HCT116 (cell line): ENCODE results near the gene LMAN1L. TPM values are rescaled to one million over a fixed set of nuclear protein-coding genes. Genes with fewer than 3 reads are reported as not detected.

Source experiments
- ATAC-seq: fragments of 200-7000 bp; cut with Tn5 transposase; 2 replicates; pipeline ENCODE4 v1.9.1; 2020; ENCODE audit warnings: mild to moderate bottlenecking, moderate library complexity
- BruUV-seq: library from RNA; stranded (reverse); fragments of 400-500 nt; replicated peaks from 2 replicates; lab custom pipeline; 2021; lab: Mats Ljungman, UMichigan
- CTCF ChIA-PET: fragments of 300-600 bp; sonication (Branson Sonifier 250); formaldehyde crosslinking; loops from one replicate; lab custom pipeline; 2021; ENCODE audit warnings: antibody characterized with exemption; lab: Charles Lee
- POLR2A ChIA-PET: fragments of 300-600, 350-600 bp; sonication (Branson Sonifier 250); formaldehyde crosslinking; loops from one replicate; lab custom pipeline; 2021; ENCODE audit warnings: antibody characterized with exemption; lab: Charles Lee
- RAD21 ChIA-PET, 2 experiments: fragments of 300-600 bp; sonication (Branson Sonifier 250); formaldehyde crosslinking; loops; one replicate each; lab custom pipeline; 2023; ENCODE audit warnings: low total read pairs in 2 of 2; ENCODE audit not compliant: uncharacterized antibody in 2 of 2, unreplicated experiment in 2 of 2, low non-redundant PET in 1 of 2; lab: Charles Lee
- DNase-seq: peaks from one replicate; pipeline ENCODE4 v3.0.0-alpha.2; 2010; ENCODE audit warnings: low read depth, low spot score
- H2AFZ ChIP-seq: fragments of 200-600 bp; shearing (Covaris generic), sonication (generic); 2 replicates; pipeline ENCODE4 v1.6.1; 2017; ENCODE audit warnings: low read depth, mixed run types, mixed read lengths, antibody characterized with exemption, low read length; ENCODE audit not compliant: poor library complexity, severe bottlenecking
- H3K27ac ChIP-seq: 2 replicates; pipeline ENCODE4 v1.5.1; 2012; ENCODE audit warnings: low read depth, low read length
- H3K27me3 ChIP-seq: fragments of 200-600 bp; sonication (generic); 2 replicates; pipeline ENCODE4 v1.6.1; 2016; ENCODE audit warnings: mixed run types, low read length, mixed read lengths; ENCODE audit not compliant: insufficient read depth
- H3K36me3 ChIP-seq, 2 experiments: fragments of 200-500 bp in 1 of 2; fragments of 200-600 bp in 1 of 2; sonication (Bioruptor generic) in 1 of 2; sonication (generic) in 1 of 2; 2 replicates each; pipeline versions ENCODE4 v1.5.1 to v1.6.1; 2014 to 2016; ENCODE audit warnings: low read length in 2 of 2, inconsistent platforms in 1 of 2, mixed read lengths in 1 of 2, mixed run types in 1 of 2; ENCODE audit not compliant: insufficient read depth in 2 of 2, control insufficient read depth in 1 of 2
- H3K4me1 ChIP-seq, 2 experiments: fragments of 200-600 bp in 1 of 2; sonication (generic) in 1 of 2; 2 replicates each; pipeline versions ENCODE4 v1.5.1 to v1.6.1; 2012 to 2017; ENCODE audit warnings: low read length in 2 of 2, inconsistent platforms in 1 of 2, mild to moderate bottlenecking in 1 of 2, mixed read lengths in 1 of 2, mixed run types in 1 of 2, moderate library complexity in 1 of 2; ENCODE audit not compliant: insufficient read depth in 2 of 2, control insufficient read depth in 1 of 2
- H3K4me2 ChIP-seq: fragments of 200-600 bp; sonication (generic); 2 replicates; pipeline ENCODE4 v1.6.1; 2017; ENCODE audit warnings: mixed run types, low read length, mixed read lengths
- H3K4me3 ChIP-seq, 2 experiments: fragments of 200-600 bp in 1 of 2; sonication (generic) in 1 of 2; replicated peaks in 1 of 2; 2 replicates each; pipeline ENCODE4 v1.5.1; 2011 to 2016; ENCODE audit warnings: low read length in 2 of 2, control low read depth in 1 of 2, low read depth in 1 of 2, mild to moderate bottlenecking in 1 of 2, mixed read lengths in 1 of 2, mixed run types in 1 of 2
- H3K79me2 ChIP-seq: fragments of 200-600 bp; sonication (generic); 2 replicates; pipeline ENCODE4 v1.6.1; 2017; ENCODE audit warnings: mild to moderate bottlenecking, mixed run types, low read length, moderate library complexity, mixed read lengths; ENCODE audit not compliant: insufficient read depth
- H3K9ac ChIP-seq: fragments of 200-600 bp; sonication (generic); 2 replicates; pipeline ENCODE4 v1.6.1; 2016; ENCODE audit warnings: low read length, mixed read lengths
- H3K9me2 ChIP-seq: fragments of 200-600 bp; sonication (generic), shearing (Covaris generic); 2 replicates; pipeline ENCODE4 v1.6.1; 2017; ENCODE audit warnings: mixed run types, mild to moderate bottlenecking, moderate library complexity; ENCODE audit not compliant: insufficient read depth
- H3K9me3 ChIP-seq, 2 experiments: fragments of 200-500 bp in 1 of 2; fragments of 200-600 bp in 1 of 2; sonication (Bioruptor generic) in 1 of 2; sonication (generic) in 1 of 2; 2 replicates each; pipeline ENCODE4 v1.6.1; 2014 to 2017; ENCODE audit warnings: low read length in 2 of 2, mixed read lengths in 2 of 2, inconsistent platforms in 1 of 2, low read depth in 1 of 2, mild to moderate bottlenecking in 1 of 2, mixed run types in 1 of 2, moderate library complexity in 1 of 2; ENCODE audit not compliant: control insufficient read depth in 1 of 2, insufficient read depth in 1 of 2
- H4K20me1 ChIP-seq: fragments of 200-600 bp; sonication (generic), shearing (Covaris generic); 2 replicates; pipeline ENCODE4 v1.6.1; 2017; ENCODE audit warnings: mixed run types, mild to moderate bottlenecking, moderate library complexity; ENCODE audit not compliant: insufficient read depth
- EZH2phosphoT487 ChIP-seq: fragments of 200-600 bp; IDR thresholded peaks from 2 replicates; pipeline ENCODE4 v1.6.1; 2018; ENCODE audit warnings: antibody characterized with exemption, borderline replicate concordance
- FOSL1 ChIP-seq: IDR thresholded peaks from 2 replicates; pipeline ENCODE4 v1.6.1; 2012; ENCODE audit warnings: low read depth
- JUND ChIP-seq: IDR thresholded peaks from 2 replicates; pipeline ENCODE4 v1.6.1; 2012
- POLR2A ChIP-seq: IDR thresholded peaks from 2 replicates; pipeline ENCODE4 v1.7.0; 2011; ENCODE audit warnings: borderline replicate concordance; ENCODE audit not compliant: insufficient read depth, insufficient read length; ENCODE audit errors: extremely low read depth
- POLR2AphosphoS5 ChIP-seq: IDR thresholded peaks from 2 replicates; pipeline ENCODE4 v1.6.1; 2011; ENCODE audit warnings: mild to moderate bottlenecking, low read depth, low read length, moderate library complexity
- RAD21 ChIP-seq: IDR thresholded peaks from 2 replicates; pipeline ENCODE4 v1.6.1; 2012; ENCODE audit warnings: low read depth, mild to moderate bottlenecking
- SP1 ChIP-seq: IDR thresholded peaks from 2 replicates; pipeline ENCODE4 v1.6.1; 2012; ENCODE audit warnings: low read depth
- SRF ChIP-seq: IDR thresholded peaks from 2 replicates; pipeline ENCODE4 v1.6.1; 2012; ENCODE audit warnings: low read depth
- TCF7L2 ChIP-seq: IDR thresholded peaks from 2 replicates; pipeline ENCODE4 v1.7.0; 2011; ENCODE audit warnings: borderline replicate concordance, inconsistent platforms; ENCODE audit not compliant: insufficient read depth, insufficient read length; ENCODE audit errors: extremely low read depth
- YY1 ChIP-seq: IDR thresholded peaks from 2 replicates; pipeline ENCODE4 v1.6.1; 2011; ENCODE audit warnings: low read length, low read depth, moderate library complexity, mild to moderate bottlenecking; ENCODE audit not compliant: insufficient replicate concordance; ENCODE audit errors: extremely low read depth
- ZFX ChIP-seq: fragments of 450-650 bp; IDR thresholded peaks from 2 replicates; pipeline ENCODE4 v1.6.1; 2017
- ZNF274 ChIP-seq: fragments of 200-500 bp; sonication (Bioruptor generic); IDR thresholded peaks from 2 replicates; pipeline ENCODE4 v1.6.1; 2014; ENCODE audit warnings: mild to moderate bottlenecking, low read depth, low read length, inconsistent platforms
- intact Hi-C: fragments of 100-400 bp; cut with micrococcal nuclease; formaldehyde crosslinking; loops from 2 replicates; pipeline ENCODE4 v1.10.0; 2022
- total RNA-seq: library from RNA; stranded (reverse); gene quantifications from one replicate; pipeline ENCODE4 v1.2.1, GENCODE V29; 2021; ENCODE audit not compliant: unreplicated experiment
- TF ChIP-seq, protein P1 (sequence below): IDR thresholded peaks from 2 replicates; pipeline ENCODE4 v1.6.1; 2011; ENCODE audit warnings: mild to moderate bottlenecking, low read length, moderate library complexity; ENCODE audit not compliant: insufficient replicate concordance; ENCODE audit errors: extremely low read depth
- TF ChIP-seq, protein P2 (sequence below), 3 experiments: fragments of 200-600 bp in 1 of 3; sonication (generic) in 1 of 3; IDR thresholded peaks in 2 of 3; conservative IDR thresholded peaks in 1 of 3; 2 replicates each; pipeline ENCODE4 v1.5.1; 2012 to 2017; ENCODE audit warnings: low read depth in 2 of 3, low read length in 2 of 3, antibody characterized with exemption in 1 of 3, borderline replicate concordance in 1 of 3, control low read depth in 1 of 3, mild to moderate bottlenecking in 1 of 3, mixed read lengths in 1 of 3, mixed run types in 1 of 3, moderate library complexity in 1 of 3; ENCODE audit not compliant: insufficient read depth in 1 of 3
- TF ChIP-seq, protein P3 (sequence below): IDR thresholded peaks from 2 replicates; pipeline ENCODE4 v1.6.1; 2012

Gene LMAN1L
- total RNA-seq, 1 experiment from 2014 or later: 0.17 TPM

DNA sequence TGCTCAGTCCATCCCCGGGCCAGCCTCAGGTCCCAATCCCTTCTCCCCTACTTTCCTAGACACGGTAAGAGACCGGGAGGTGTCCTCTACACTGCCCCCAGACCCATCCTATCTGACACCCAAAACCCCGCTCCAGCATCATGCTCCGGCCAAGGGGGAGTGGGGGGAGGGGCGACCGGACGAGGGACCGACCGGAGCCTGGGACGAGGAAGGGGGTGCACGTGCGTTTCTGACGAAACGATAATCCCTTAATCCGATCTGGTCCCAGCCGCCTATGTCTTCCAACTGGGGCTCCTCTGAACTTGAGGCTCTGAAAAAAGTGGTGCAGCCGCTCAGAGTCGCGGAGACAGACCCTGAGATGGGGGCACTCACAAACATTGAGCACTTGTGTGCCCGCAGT lies 14.3 kb downstream of the LMAN1L start:
- Histone ChIP-seq H3K27ac (no peak overlapping the region), H2AFZ (no peak overlapping the region), H3K79me2 (no peaks in the 10 kb centered on the region), H3K4me1 (no peaks in the 10 kb centered on the region), H3K9ac (no peak overlapping the region), H3K9me2 (no peaks in the 10 kb centered on the region), H3K36me3 (no peaks in the 10 kb centered on the region), H4K20me1 (no peaks in the 10 kb centered on the region), H3K4me3 (no peak overlapping the region)
- ATAC-seq: no peak
- no TSS peak for BruUV-seq
- no peak for DNase-seq
- RAD21 ChIA-PET: no interaction called here
- TF ChIP-seq RAD21: no peak
- TF ChIP-seq, all 23 proteins: peak for 0
- no peaks in the 10 kb centered on the region for H3K9me3 ChIP-seq
- intact Hi-C loops: no loop called here
- POLR2A ChIA-PET: no interaction called here
- CTCF ChIA-PET: interaction anchor here (2.3 kb wide), 1 partner anchor 56 kb away, joined by 14 read pairs; no protein-coding TSS in a partner anchor
- peaks cover 21% of the 10 kb centered on the region; the same call in 1 of the 2 replicates for H3K27me3 ChIP-seq
- no peak overlapping the region for H3K4me2 ChIP-seq

DNA sequence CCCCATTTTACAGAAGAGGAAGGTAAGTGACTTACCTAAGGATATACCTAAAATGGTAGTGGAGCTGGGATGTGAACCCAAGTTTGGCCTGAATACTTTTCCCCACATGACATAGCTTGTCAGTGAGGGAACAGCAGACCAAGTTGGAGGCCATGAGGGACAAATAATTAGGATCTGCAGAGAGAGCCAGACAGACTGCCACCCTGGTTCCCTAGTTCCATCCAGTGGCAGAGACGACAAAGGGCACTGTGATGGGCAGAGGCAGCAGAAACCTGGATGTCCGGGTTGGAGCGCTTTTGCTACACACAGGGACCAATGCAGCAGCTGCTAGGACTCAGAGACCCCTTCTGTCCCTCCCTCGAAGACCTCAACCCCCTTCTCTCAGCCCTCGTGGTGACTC lies 15.0 kb downstream of the LMAN1L start:
- H3K27ac ChIP-seq: no peak overlapping the region
- no peaks in the 10 kb centered on the region for H3K36me3 ChIP-seq
- peaks cover 0 to 1% of the 10 kb centered on the region in 2 experiments; a peak in 1 of 4 replicates for H3K4me1 ChIP-seq
- CTCF ChIA-PET: interaction anchor here (2.3 kb wide), 1 partner anchor 57 kb away, joined by 14 read pairs; no protein-coding TSS in a partner anchor
- POLR2A ChIA-PET: no interaction called here
- intact Hi-C loops: no loop called here
- H3K9me2 ChIP-seq: no peaks in the 10 kb centered on the region
- BruUV-seq: no TSS peak
- peaks cover 21% of the 10 kb centered on the region; the same call in 1 of the 2 replicates for H3K27me3 ChIP-seq
- H3K4me2 ChIP-seq: no peak overlapping the region
- H4K20me1 ChIP-seq: no peaks in the 10 kb centered on the region
- no peak for TF ChIP-seq POLR2A
- TF ChIP-seq, protein P1, sequence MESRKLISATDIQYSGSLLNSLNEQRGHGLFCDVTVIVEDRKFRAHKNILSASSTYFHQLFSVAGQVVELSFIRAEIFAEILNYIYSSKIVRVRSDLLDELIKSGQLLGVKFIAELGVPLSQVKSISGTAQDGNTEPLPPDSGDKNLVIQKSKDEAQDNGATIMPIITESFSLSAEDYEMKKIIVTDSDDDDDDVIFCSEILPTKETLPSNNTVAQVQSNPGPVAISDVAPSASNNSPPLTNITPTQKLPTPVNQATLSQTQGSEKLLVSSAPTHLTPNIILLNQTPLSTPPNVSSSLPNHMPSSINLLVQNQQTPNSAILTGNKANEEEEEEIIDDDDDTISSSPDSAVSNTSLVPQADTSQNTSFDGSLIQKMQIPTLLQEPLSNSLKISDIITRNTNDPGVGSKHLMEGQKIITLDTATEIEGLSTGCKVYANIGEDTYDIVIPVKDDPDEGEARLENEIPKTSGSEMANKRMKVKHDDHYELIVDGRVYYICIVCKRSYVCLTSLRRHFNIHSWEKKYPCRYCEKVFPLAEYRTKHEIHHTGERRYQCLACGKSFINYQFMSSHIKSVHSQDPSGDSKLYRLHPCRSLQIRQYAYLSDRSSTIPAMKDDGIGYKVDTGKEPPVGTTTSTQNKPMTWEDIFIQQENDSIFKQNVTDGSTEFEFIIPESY: no peak
- no peak for TF ChIP-seq ZFX
- TF ChIP-seq, protein P2, sequence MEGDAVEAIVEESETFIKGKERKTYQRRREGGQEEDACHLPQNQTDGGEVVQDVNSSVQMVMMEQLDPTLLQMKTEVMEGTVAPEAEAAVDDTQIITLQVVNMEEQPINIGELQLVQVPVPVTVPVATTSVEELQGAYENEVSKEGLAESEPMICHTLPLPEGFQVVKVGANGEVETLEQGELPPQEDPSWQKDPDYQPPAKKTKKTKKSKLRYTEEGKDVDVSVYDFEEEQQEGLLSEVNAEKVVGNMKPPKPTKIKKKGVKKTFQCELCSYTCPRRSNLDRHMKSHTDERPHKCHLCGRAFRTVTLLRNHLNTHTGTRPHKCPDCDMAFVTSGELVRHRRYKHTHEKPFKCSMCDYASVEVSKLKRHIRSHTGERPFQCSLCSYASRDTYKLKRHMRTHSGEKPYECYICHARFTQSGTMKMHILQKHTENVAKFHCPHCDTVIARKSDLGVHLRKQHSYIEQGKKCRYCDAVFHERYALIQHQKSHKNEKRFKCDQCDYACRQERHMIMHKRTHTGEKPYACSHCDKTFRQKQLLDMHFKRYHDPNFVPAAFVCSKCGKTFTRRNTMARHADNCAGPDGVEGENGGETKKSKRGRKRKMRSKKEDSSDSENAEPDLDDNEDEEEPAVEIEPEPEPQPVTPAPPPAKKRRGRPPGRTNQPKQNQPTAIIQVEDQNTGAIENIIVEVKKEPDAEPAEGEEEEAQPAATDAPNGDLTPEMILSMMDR (IDR thresholded peaks at IDR 0.05 in 2 of 3, conservative IDR thresholded peaks at IDR 0.05 in 1 of 3; ENCODE audit: borderline replicate concordance in 1 of 3, insufficient read depth in 1 of 3, low read depth in 2 of 3, low read length in 2 of 3): no peak
- TF ChIP-seq TCF7L2: no peak
- no peak for TF ChIP-seq POLR2AphosphoS5
- TF ChIP-seq ZNF274: no peak
- TF ChIP-seq, protein P3, sequence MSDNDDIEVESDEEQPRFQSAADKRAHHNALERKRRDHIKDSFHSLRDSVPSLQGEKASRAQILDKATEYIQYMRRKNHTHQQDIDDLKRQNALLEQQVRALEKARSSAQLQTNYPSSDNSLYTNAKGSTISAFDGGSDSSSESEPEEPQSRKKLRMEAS: no peak
- no peak for TF ChIP-seq SP1
- no peak for TF ChIP-seq EZH2phosphoT487
- no peak for TF ChIP-seq YY1
- no peak for TF ChIP-seq SRF
- no peak for TF ChIP-seq JUND
- no peak for TF ChIP-seq FOSL1
- no peaks in the 10 kb centered on the region for H3K79me2 ChIP-seq
- no peak overlapping the region for H3K4me3 ChIP-seq
- DNase-seq (no peak), ATAC-seq (no peak)
- RAD21 ChIA-PET: no interaction called here
- H2AFZ ChIP-seq: no peak overlapping the region
- H3K9me3 ChIP-seq: no peaks in the 10 kb centered on the region
- H3K9ac ChIP-seq: no peak overlapping the region
